Fibroblast of skin of left quadriceps (primary cell): ENCODE measurements around the gene TMC3.
"Not testable (repeated sequence)": the region's sequence is repeated elsewhere in the genome, so short reads cannot be mapped to it uniquely, and the experiment has no call there.

Experiments
- DNase-seq, 2 experiments: peaks; one replicate each; pipeline ENCODE4 v3.0.0-alpha.2; 2013; ENCODE audit warnings: low read depth in 2 of 2

Gene TMC3

GRCh38 chr15:81384891-81385720 lies 11.1 kb upstream of the TMC3 start:
- DNase-seq, result no peak

DNA sequence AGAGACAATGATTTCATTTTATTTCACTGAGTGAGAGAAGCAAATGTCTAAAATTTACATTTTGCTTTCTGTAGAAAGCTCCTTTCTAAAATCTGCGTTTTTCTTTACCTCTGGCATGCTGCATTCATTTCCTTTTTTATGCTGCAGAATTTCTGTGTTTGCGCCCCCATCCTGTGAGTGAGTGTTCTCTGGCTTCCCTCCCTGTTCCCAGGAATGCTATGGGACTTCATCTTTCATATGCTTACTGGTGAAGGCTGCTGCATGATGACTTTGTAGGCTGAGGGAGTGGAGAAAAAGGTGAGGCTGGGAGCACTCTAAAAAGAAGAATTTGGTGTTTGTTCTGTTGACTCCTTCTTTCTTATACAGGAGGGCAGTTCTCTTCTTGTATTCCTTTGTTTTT lies 7.7 kb upstream of the TMC3 start:
- DNase-seq, result no peak

- DNase-seq, result no peak
These were observed 6.7 kb upstream of the TMC3 start for GRCh38 chr15:81380668-81381067.

- DNase-seq, result no peak
These were observed 6.2 kb upstream of the TMC3 start for GRCh38 chr15:81380203-81380602.

GRCh38 chr15:81379269-81379668 lies 5.3 kb upstream of the TMC3 start:
- DNase-seq, result no peak

GRCh38 chr15:81378443-81378842 lies 4.4 kb upstream of the TMC3 start:
- no peak for DNase-seq

DNA sequence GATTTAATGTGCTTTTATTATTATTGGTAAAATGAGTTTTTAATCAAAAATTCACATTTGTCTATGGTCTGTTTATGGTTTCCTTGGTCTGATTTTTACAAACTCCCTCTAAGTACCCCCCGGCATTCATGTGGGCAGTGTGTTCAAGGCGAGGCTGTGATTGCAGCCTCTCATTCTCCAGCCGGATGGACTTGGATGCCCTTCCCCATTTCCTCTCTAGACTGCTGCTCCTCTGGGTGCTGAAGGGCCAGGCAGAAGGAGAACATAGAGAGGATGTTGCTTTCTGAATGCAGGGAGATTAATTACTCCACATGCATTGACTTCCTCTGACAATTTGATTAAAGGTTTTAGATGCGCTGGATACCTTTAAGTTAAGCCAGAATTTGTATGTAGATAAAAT lies 3.9 kb upstream of the TMC3 start:
- DNase-seq, result no peak

- DNase-seq, result no peak
These were observed 2.2 kb upstream of the TMC3 start for GRCh38 chr15:81376231-81376630.

DNA sequence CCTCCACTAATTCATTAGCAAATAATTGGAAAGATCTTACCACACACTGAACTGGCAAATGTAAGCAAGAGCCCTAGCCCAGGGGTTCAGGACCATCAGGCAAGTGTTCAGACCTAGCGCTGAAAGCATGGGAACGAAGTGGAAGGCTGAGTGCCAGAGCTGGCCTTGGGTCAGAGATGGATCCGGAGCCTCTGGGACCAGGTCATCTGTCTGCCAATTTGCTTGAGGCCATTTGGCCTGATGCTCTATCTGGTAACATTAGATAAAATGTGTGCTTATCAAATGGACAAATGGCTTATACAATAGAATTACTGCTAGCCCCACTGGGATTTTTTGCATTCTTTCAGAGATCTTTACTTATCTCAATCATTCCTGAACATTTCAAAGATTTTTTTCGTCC lies 1.4 kb upstream of the TMC3 start:
- no peak for DNase-seq

DNA sequence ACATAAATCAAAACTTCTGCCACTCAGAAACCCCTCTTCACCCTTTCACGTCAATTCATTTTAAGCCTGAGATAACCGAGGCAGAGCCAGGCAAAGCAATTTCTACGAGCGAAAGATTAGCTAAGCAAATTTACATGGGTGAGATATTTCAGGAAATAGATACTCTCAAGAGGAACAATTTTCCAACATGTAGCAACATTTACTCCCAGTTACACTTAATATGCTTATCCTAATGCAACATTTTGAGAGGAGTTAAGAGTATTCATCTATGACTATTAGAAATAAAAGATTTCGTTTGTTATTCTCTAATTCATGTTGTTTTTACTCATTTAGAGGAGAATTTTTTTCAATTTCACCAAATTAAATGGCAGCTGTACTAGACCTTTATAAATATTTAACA lies 837 bp downstream of the TMC3 start:
- DNase-seq, result no peak

GRCh38 chr15:81372575-81372974 lies 1.4 kb downstream of the TMC3 start:
- no peak for DNase-seq

DNA sequence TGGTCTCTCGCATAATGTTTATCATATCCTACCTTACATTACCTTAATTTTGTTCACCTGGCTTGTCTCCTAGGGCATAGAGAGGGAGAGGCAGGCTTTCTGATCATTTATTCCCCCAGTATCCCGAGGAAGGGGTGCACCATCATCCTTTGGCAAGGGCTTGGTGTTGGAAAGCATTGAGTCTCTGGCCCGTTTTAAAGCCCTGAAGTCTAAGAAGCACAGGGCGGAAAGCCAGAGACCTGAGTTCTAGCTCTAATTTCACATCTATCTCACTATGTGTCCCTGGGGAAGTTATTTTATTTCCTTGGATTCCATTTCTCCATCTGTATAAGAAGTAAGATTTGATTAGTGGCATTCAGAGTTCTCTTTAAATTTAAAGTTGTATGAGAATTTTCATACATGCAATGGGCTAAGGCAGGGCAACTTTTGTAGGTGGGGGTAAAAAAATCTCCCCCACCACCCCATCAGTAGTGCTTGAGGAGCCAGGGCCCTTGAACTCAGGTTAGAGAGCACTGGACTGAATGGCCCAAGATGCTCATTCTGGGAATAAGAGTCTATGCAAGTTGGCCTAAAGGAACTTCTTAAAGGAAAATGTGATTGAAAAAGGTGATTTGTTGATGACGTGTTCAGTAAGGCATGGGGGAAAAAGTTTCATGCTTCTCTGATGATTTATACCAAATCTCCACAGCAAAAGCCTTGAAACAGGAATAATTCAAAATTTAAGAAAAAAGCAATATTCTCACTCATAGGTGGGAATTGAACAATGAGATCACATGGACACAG lies 10.1 kb downstream of the TMC3 start:
- no peak for DNase-seq

- DNase-seq, result no peak
These were observed 10.7 kb downstream of the TMC3 start for GRCh38 chr15:81363276-81363675.

- no peak for DNase-seq
These were observed 11.2 kb downstream of the TMC3 start for GRCh38 chr15:81362790-81363189.

DNA sequence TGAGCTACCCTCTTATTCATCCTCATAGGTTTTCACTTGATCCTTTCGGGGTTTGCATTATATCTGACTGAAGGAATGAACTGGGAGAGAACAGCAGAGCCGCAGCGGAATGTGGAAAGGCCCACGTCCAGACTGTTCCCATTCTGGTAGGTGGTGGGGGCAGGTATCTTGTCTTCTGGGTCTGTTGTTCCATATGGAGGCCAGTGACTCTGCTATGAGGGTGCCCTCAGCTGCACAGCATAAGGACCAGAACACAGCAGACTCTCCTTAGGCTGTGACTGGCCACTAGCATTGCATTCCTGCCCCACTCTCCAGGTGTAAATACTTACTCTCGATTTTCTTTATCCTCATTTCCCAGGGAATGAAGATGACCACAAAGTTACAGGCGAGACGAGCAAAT lies 12.1 kb downstream of the TMC3 start:
- no peak for DNase-seq

- no peak for DNase-seq
These were observed 13.5 kb downstream of the TMC3 start for GRCh38 chr15:81360491-81360890.

DNA sequence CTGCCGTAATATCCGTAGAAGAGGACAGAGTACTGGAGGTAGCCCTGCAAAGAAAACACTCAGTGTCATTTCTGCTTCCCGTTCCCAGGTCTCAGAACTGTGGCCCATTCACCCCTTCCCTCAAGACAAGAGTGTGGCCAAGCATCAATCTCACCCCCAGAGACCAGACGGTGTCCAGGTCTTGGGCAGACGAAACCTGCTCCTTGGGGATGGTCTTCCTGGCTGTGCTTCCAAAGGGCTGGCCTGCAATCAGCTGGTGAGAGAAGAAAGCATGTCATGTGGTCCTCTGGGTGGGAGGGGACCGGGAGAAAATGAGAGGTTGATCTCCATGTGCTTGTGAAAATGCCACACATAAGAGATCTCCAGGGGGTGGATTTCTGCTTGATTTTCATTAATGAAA lies 15.8 kb downstream of the TMC3 start:
- no peak for DNase-seq

GRCh38 chr15:81357180-81357686 lies 16.8 kb downstream of the TMC3 start:
- no peak for DNase-seq

DNA sequence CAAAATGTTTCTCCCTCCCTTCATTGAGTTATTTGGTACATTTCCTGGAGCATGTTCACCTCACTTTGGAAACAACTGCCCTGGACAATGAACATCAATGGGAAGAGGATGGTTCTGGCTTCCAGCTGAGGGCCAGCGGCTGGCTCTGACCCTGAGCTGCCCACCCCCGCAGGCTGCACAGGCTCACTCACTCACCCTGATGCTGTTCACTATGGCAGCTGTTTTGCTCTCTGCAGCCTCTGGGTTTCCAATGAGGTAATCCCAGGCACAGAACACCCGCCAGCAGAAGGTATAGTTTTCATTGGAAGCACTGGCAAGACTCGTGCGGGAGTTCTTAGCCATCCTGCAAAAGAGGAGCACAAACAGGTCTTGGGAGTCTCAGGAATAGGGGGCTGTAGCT lies 17.8 kb downstream of the TMC3 start:
- DNase-seq, result no peak

DNA sequence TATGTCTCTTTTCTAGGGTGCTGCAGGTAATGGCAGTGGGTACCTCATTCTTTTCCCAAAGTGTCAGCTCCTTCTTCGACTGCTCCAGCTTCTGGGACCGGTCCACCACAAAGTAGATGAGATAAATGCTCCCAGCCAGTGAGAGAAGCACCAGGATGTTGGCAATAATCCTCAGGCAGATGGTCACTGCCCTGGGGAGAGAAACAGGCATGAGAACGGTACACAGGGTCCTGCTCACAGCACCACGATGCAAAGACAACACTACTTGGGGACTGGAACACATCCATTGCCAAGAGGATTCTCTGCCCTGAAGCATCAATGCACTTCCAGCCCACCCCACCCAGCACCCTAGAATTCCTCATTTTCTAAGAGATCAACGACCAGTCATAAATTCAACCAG lies 22.4 kb downstream of the TMC3 start:
- no peak for DNase-seq

DNA sequence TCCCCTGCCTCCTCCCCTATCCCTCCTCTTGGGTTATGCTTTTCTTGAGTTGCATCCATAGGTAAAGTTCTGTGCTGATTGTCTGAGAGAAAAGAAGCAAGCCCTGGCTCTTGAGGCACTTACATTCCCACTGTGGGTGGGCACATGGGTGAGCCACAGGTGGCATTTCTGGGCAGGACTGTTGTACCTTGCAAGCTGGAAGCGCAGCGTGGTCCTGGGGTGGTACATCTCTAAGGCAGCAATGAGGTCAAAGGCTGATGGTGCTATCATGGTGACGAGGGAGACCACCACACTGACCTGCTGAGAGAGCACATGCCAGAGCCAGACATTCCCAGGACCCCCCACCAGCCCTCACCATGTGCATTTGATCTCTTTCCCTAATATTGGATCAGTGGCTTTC lies 24.7 kb downstream of the TMC3 start:
- DNase-seq, result no peak

- not testable (repeated sequence) for DNase-seq
These were observed 25.3 kb downstream of the TMC3 start for GRCh38 chr15:81348691-81349090.

GRCh38 chr15:81347910-81348309 lies 26.1 kb downstream of the TMC3 start:
- no peak for DNase-seq
